Measurements from ENCODE around the gene KIF3B.

KIF3B gene

DNA sequence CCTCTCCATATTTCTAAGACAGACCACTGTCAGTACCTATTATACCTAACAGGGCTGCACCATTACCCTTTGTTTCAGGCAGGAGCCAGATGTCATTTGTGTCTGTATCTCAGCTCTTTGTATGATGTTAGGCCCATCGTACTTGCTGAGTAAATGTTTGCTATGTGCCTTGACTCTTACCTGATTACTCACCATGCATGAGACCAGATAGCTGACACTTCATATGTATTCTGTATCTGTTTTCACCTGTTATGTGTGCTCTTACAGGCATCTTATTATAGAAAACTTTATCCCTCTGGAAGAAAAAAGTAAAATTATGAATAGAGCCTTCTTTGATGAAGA lies 49.0 kb downstream of the KIF3B start:
- in situ Hi-C loops (cut with MboI; ENCODE audit: low sequenced_read_pairs, unreplicated experiment), result no loop called here
- TF ChIP-seq, protein P1, sequence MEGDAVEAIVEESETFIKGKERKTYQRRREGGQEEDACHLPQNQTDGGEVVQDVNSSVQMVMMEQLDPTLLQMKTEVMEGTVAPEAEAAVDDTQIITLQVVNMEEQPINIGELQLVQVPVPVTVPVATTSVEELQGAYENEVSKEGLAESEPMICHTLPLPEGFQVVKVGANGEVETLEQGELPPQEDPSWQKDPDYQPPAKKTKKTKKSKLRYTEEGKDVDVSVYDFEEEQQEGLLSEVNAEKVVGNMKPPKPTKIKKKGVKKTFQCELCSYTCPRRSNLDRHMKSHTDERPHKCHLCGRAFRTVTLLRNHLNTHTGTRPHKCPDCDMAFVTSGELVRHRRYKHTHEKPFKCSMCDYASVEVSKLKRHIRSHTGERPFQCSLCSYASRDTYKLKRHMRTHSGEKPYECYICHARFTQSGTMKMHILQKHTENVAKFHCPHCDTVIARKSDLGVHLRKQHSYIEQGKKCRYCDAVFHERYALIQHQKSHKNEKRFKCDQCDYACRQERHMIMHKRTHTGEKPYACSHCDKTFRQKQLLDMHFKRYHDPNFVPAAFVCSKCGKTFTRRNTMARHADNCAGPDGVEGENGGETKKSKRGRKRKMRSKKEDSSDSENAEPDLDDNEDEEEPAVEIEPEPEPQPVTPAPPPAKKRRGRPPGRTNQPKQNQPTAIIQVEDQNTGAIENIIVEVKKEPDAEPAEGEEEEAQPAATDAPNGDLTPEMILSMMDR (IDR thresholded peaks at IDR 0.05; ENCODE audit: borderline replicate concordance, control extremely low read depth, extremely low read depth, insufficient read depth, missing control alignments), result no peak
- DNase-seq (ENCODE audit: low spot score), result no peak

DNA sequence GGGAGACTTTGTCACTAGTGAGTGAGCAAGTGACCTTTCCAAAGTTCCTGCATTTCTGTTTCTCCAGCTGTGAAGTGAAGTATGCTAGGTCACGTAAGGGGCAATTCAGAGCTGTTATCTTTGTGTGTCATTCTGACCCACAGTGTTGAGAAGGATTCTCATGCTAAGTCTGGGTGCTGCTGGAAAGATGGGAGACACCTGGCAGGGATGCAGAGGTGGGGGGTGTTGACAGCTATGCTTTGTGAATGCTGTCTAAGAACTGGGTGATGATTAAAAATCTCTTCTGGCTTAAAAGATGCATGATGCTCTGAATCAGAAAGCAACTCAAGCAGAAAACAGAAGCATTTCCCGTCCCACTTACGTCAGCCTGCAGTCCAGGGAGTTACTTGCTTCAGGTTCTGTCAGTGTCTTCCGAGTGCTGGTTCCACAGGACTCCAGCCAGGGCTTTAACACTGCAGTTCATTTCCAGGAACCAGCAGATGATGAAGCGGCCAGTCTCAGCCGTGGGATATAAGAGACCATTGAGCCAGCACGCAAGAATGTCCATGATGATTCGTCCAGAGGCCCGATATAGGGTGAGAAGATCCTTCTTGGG lies 49.7 kb downstream of the KIF3B start:
- TF ChIP-seq, protein P1 (IDR thresholded peaks at IDR 0.05; ENCODE audit: borderline replicate concordance, control extremely low read depth, extremely low read depth, insufficient read depth, missing control alignments), result no peak
- in situ Hi-C loops (cut with MboI; ENCODE audit: low sequenced_read_pairs, unreplicated experiment), result no loop called here
- no peak for DNase-seq (ENCODE audit: low spot score)

DNA sequence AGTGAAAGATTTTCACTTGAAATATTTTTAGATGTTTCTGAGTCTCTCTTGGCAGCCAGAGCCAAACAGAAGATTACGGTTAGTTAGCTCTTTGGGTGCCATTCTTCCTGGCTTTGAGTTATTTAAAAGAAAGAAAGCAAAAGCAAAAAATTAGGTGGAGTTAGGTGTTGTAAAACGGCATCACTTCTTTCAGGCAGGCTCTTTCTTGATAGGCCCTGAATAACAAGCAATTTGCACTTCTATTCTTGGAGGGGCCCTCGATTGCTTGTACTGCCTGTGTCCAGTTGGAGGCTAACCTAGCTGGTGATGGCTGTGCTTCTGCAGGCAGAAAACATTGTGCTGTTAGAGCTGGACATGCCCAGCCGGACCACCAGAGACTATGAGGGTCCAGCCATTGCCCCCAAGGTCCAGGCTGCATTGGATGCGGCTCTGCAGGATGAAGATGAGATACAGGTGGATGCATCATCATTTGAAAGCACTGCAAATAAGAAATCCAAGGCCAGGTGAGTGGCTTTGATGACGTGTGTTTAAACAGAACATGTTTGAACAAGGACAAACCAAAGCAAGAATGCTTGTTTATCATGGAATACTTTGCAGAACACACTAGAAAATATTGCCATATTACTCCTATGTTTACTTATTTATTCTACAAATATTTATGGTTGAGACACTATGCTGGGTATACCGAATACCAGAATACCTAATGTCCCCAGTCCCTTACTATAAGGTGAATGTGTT lies 52.5 kb downstream of the KIF3B start:
- in situ Hi-C loops (cut with MboI; ENCODE audit: low sequenced_read_pairs, unreplicated experiment), result no loop called here

DNA sequence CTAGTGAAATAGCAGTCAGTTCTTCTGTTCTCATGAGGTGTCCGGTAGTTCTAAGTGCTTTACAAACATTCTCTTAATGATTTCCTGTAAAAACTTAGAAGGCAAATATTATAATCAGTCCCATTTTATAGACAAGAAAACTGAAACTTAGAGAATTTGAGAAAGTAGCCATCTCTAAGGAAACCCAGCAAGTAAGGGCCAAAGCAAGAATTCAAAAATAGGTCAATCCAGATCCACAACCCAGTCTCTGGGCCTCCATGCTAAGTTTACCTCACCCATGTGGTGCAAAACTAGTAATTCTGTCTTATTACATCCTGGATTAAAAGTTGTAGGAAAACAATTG lies 53.1 kb downstream of the KIF3B start:
- no peak for DNase-seq (ENCODE audit: low spot score)
- TF ChIP-seq, protein P1 (IDR thresholded peaks at IDR 0.05; ENCODE audit: borderline replicate concordance, control extremely low read depth, extremely low read depth, insufficient read depth, missing control alignments), result no peak
- in situ Hi-C loops (cut with MboI; ENCODE audit: low sequenced_read_pairs, unreplicated experiment), result no loop called here

More for the DNA sequence above, 52.5 kb downstream of the KIF3B start:
- TF ChIP-seq, protein P1 (IDR thresholded peaks at IDR 0.05; ENCODE audit: borderline replicate concordance, control extremely low read depth, extremely low read depth, insufficient read depth, missing control alignments), result no peak
- DNase-seq (ENCODE audit: low spot score), result no peak

DNA sequence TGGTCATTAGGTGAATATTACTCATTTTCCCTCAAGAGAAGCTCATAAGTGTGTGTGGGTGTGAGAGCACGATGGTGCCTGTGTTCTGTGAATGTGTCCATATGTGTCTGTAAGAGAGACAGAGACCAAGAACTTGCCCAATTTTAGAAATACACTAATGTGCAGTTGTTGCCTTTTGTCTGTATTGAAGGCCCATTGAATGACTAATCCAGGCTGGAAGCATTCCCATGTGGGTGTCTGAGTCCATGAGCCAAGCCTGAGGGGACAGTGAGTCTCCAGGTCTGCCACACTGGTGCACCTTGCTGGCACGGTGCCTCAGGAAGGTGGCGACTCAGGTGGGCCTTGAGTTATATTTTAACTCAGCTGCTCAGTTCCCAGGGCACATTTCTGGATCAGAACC lies 55.2 kb downstream of the KIF3B start:
- TF ChIP-seq, protein P1 (IDR thresholded peaks at IDR 0.05; ENCODE audit: borderline replicate concordance, control extremely low read depth, extremely low read depth, insufficient read depth, missing control alignments), result no peak
- no peak for DNase-seq (ENCODE audit: low spot score)
- in situ Hi-C loops (cut with MboI; ENCODE audit: low sequenced_read_pairs, unreplicated experiment), result no loop called here

DNA sequence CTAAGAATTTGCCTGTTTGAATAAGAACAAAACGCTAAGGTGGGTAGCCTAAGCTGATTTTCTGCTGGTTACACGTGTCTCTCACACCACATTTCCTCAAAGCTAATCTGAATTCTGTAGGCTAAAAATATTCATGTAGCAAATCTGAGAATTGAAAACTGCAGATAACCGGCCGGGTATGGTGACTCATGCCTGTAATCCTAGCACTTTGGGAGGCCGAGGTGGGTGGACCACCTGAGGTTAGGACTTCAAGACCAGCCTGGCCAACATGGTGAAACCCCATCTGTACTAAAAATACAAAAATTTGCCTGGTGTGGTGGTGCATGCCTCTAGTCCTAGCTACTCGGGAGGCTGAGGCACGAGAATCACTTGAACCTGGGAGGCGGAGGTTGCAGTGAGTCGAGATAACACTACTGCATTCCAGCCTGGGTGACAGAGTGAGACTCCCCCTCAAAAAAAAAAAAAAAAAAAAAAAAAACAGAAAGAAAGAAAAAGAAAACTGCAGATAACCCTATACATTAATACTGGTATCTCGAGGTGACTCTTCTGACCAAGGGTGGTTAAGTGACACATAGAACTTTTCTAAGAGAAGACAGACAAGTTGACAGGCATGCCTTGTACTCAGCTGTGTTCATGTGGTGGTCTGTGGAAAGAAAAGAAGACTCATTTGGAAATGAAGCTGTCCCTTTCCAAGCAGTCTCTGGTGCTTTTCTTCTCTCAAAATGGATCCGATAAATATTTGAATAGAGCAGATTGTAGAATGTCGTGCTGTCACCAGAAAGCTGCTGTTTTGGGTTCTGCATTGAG lies 55.9 kb downstream of the KIF3B start:
- TF ChIP-seq, protein P1 (IDR thresholded peaks at IDR 0.05; ENCODE audit: borderline replicate concordance, control extremely low read depth, extremely low read depth, insufficient read depth, missing control alignments), result no peak
- in situ Hi-C loops (cut with MboI; ENCODE audit: low sequenced_read_pairs, unreplicated experiment), result no loop called here
- DNase-seq (ENCODE audit: low spot score), result peak; percentile 49
